Left lung (tissue), 10 donors: Measurements from ENCODE around the gene ALG1. TPM values are rescaled to one million over a fixed set of nuclear protein-coding genes. Genes with fewer than 3 reads are reported as not detected.
A peak's percentile ranks its signal among the peaks of the same experiment; 100 is the strongest.
"Not testable (repeated sequence)": the region's sequence is repeated elsewhere in the genome, so short reads cannot be mapped to it uniquely, and the experiment has no call there.

ENCODE experiments used
- ATAC-seq: fragments of 200-7000 bp; cut with Tn5 transposase; one replicate; pipeline ENCODE4 v1.9.1; 2020; ENCODE audit warnings: moderate library complexity
- DNase-seq, 4 donors: peaks; one replicate each; pipeline ENCODE4 v3.0.0-alpha.2; 2013 to 2020
- H3K27ac ChIP-seq, 2 donors: fragments of 200-600 bp; sonication (generic) in 1 of 2; one replicate each; pipeline versions ENCODE4 v1.5.0 to v1.8.0; 2020 to 2021
- H3K27me3 ChIP-seq, 2 donors: fragments of 200-600 bp; sonication (generic) in 1 of 2; one replicate each; pipeline versions ENCODE4 v1.5.0 to v1.8.0; 2020 to 2021
- H3K36me3 ChIP-seq, 2 donors: fragments of 200-600 bp; sonication (generic) in 1 of 2; one replicate each; pipeline versions ENCODE4 v1.5.0 to v1.8.0; 2020 to 2021
- H3K4me1 ChIP-seq, 2 donors: fragments of 200-600 bp; one replicate each; pipeline ENCODE4 v1.8.0; 2021
- H3K4me3 ChIP-seq, 2 donors: fragments of 200-600 bp; sonication (generic) in 1 of 2; one replicate each; pipeline versions ENCODE4 v1.5.0 to v1.8.0; 2020 to 2021; ENCODE audit warnings: mild to moderate bottlenecking in 1 of 2
- H3K9me3 ChIP-seq, 2 donors: fragments of 200-600 bp; sonication (generic) in 1 of 2; one replicate each; pipeline versions ENCODE4 v1.5.0 to v1.8.0; 2020 to 2021
- CTCF ChIP-seq, 2 donors: fragments of 200-600 bp; sonication (generic) in 1 of 2; IDR thresholded peaks; one replicate each; pipeline versions ENCODE4 v1.5.0 to v1.8.0; 2021; ENCODE audit warnings: antibody characterized with exemption in 2 of 2
- intact Hi-C, 2 donors: fragments of 100-400 bp; cut with DNase I; formaldehyde crosslinking; loops; one replicate each; pipeline versions ENCODE4 v1.11.2 to v1.14.2; 2022
- polyA plus RNA-seq, 6 donors: library from polyadenylated mRNA; unstranded; fragments of 120-200 nt; gene quantifications; one replicate each; pipeline ENCODE4 v1.2.1, GENCODE V29; 2013; ENCODE audit not compliant: insufficient read length in 6 of 6
- total RNA-seq, 2 donors: library from RNA; stranded (reverse); fragmentation: NEBNext Ultra II Directional; extraction: Animal tissue kit (Norgen Biotek cat#: 25700); gene quantifications; one replicate each; pipeline ENCODE4 v1.2.1, GENCODE V29; 2021
- donor health status: DM: no; HTN: yes; CAD: no.
- donor health status: DM: no; HTN: no; CAD: no.

The ALG1 gene
- total and polyA plus RNA-seq, 8 donors: 20.2 to 39.0 (median 21.8) TPM

- ATAC-seq, H3K27ac ChIP-seq, H3K9me3 ChIP-seq, H3K4me3 ChIP-seq, H3K4me1 ChIP-seq, intact Hi-C loops, H3K27me3 ChIP-seq: not testable (repeated sequence)
- H3K36me3 ChIP-seq: peaks cover 0 to 88% of the 10 kb centered on the region in 2 donors
- peak in 1 of 4 donors; percentile 26 for DNase-seq
- peak; percentile 46 to 57 for TF ChIP-seq CTCF (IDR thresholded peaks at IDR 0.05)
These were observed 13.2 kb downstream of the ALG1 start for GRCh38 chr16:5084802-5085201.

DNA sequence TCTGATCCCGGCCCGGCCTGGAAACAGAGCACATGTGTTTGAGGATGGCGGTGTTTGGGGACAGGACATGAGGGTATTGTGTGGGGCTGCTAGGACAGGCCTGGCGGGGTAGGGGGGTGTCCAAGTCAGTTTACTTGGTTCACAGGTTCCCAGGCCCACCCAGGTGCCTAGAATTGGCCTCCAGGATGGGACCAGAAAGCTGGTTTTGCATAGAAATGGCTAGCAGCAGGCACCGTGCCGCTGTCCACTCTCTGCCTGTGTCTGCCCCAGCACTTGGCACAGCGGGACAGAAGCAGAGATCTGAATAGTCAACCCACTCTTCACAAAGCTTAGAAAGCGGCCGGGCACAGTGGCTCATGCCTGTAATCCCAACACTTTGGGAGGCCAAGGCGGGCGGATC, 14.1 kb downstream of the ALG1 start:
- H3K27me3 ChIP-seq, intact Hi-C loops, ATAC-seq: not testable (repeated sequence)

GRCh38 chr16:5088086-5088790, 16.6 kb downstream of the ALG1 start:
- H3K27ac ChIP-seq, DNase-seq, H3K27me3 ChIP-seq, H3K4me1 ChIP-seq, H3K9me3 ChIP-seq, ATAC-seq, H3K4me3 ChIP-seq, intact Hi-C loops: not testable (repeated sequence)
- peaks cover 0 to 62% of the 10 kb centered on the region in 2 donors for H3K36me3 ChIP-seq

More for the DNA sequence above, 14.1 kb downstream of the ALG1 start:
- not testable (repeated sequence) for H3K4me1 ChIP-seq, H3K4me3 ChIP-seq, DNase-seq, H3K27ac ChIP-seq, H3K9me3 ChIP-seq
- peaks cover 0 to 88% of the 10 kb centered on the region in 2 donors for H3K36me3 ChIP-seq

GRCh38 chr16:5088936-5089335, 17.3 kb downstream of the ALG1 start:
- DNase-seq, H3K9me3 ChIP-seq, H3K4me3 ChIP-seq, H3K27me3 ChIP-seq, H3K27ac ChIP-seq, H3K4me1 ChIP-seq, intact Hi-C loops, ATAC-seq: not testable (repeated sequence)
- peaks cover 0 to 55% of the 10 kb centered on the region in 2 donors for H3K36me3 ChIP-seq

DNA sequence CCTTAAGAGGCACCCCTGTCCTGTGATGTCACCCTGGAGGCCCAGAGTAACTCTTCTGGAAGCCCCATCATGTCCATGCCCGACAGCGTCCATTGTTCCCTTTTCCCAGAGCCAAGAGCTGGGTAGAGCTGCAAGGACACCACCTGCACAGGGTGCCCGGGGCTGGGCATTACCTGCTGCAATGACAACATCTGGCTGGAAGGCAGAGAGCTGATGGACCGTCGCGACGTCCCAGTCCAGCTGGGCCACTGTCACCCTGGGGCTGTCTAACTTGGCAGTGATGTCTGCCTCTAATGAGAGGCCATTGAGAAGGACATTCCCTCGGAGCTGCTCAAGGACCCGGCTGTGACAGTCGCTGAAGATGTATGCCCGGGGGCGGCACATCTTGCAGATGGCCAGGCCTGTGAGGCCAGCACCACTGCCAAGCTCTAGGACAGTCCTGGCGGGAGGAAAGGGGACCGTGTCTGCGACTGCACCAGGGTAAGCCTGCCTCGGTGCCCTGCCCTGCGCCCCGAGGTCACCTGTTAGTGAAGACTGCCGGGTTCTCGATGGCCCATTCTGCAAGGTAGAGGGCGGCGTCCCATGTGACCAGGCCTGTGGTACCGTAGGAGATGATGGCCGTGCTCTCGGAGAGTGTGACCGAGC, 18.4 kb downstream of the ALG1 start:
- H3K4me3 ChIP-seq, H3K9me3 ChIP-seq, H3K27ac ChIP-seq, DNase-seq, intact Hi-C loops, ATAC-seq, H3K27me3 ChIP-seq, H3K4me1 ChIP-seq: not testable (repeated sequence)
- H3K36me3 ChIP-seq: peaks cover 0 to 51% of the 10 kb centered on the region in 2 donors

DNA sequence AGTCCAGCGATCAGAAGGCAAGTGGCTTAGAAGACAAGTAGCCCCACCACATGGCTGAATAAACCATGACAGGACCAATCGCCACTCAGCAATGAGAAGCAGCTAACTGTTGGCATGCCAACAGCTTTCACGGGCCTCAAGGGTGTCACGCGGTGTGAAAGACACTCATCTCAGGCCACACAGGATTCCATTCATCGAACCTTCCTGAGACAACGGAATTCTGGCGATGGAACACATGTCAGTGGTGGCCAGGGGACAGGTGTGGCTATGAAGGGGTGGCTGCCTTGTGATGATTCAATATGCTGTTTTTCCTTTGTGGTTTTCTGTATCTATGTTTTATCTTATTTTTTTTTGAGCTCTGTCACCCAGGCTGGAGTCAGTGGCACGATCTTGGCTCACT, 18.9 kb downstream of the ALG1 start:
- ATAC-seq, DNase-seq, H3K27me3 ChIP-seq, H3K4me1 ChIP-seq, H3K27ac ChIP-seq, H3K4me3 ChIP-seq, intact Hi-C loops, H3K9me3 ChIP-seq: not testable (repeated sequence)
- peaks cover 0 to 46% of the 10 kb centered on the region in 2 donors for H3K36me3 ChIP-seq

GRCh38 chr16:5093081-5093480, 21.4 kb downstream of the ALG1 start:
- H3K27ac ChIP-seq, H3K27me3 ChIP-seq, ATAC-seq, H3K4me1 ChIP-seq, H3K4me3 ChIP-seq, intact Hi-C loops, H3K9me3 ChIP-seq, DNase-seq: not testable (repeated sequence)
- peaks cover 0 to 26% of the 10 kb centered on the region in 2 donors for H3K36me3 ChIP-seq

DNA sequence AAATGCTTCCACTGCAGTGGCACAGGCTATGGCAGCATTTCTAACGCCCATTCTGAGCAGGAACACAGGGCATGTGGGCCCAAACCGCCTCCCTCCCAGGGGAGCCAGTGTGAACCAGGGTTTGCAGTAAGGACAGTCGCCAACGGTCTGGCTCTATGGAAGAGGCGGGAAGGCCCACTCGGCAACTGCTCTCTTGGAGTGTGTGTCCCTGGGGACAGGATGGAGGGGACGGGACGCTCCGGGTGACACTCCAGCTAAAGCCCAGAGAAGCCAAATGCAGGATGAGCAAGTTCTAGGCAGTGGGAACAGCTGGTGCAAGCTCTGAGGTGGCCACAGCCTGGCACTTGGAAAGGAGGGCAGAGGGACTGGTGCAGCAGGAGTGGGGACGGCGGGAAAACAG, 22.1 kb downstream of the ALG1 start:
- H3K27ac ChIP-seq, ATAC-seq, DNase-seq, H3K27me3 ChIP-seq, intact Hi-C loops, H3K4me3 ChIP-seq, H3K9me3 ChIP-seq: not testable (repeated sequence)
- peaks cover 0 to 10% of the 10 kb centered on the region in 2 donors for H3K4me1 ChIP-seq
- peaks cover 0 to 20% of the 10 kb centered on the region in 2 donors for H3K36me3 ChIP-seq

GRCh38 chr16:5095145-5095830, 23.6 kb downstream of the ALG1 start:
- H3K36me3 ChIP-seq, ATAC-seq, intact Hi-C loops, H3K4me3 ChIP-seq, DNase-seq, H3K9me3 ChIP-seq, H3K27ac ChIP-seq, H3K27me3 ChIP-seq: not testable (repeated sequence)
- peaks cover 0 to 14% of the 10 kb centered on the region in 2 donors for H3K4me1 ChIP-seq

- DNase-seq, H3K9me3 ChIP-seq, ATAC-seq, intact Hi-C loops, H3K27ac ChIP-seq, H3K36me3 ChIP-seq, H3K27me3 ChIP-seq: not testable (repeated sequence)
- peak overlapping the region; percentile 54 to 76 for H3K4me3 ChIP-seq
- peaks cover 0 to 14% of the 10 kb centered on the region in 2 donors for H3K4me1 ChIP-seq
These were observed 24.9 kb downstream of the ALG1 start for GRCh38 chr16:5096437-5097060.

- ATAC-seq, H3K27me3 ChIP-seq, intact Hi-C loops, H3K36me3 ChIP-seq, H3K9me3 ChIP-seq: not testable (repeated sequence)
- Histone ChIP-seq H3K4me3 (peak overlapping the region; percentile 54 to 76), H3K4me1 (peaks cover 0 to 14% of the 10 kb centered on the region in 2 donors), H3K27ac (peak overlapping the region in 1 of 2 donors; percentile 77)
- peak in 2 of 4 donors; percentile 11 to 54 for DNase-seq
These were observed 25.4 kb downstream of the ALG1 start for GRCh38 chr16:5097061-5097469.
